ENCODE measurements around the gene AFG3L2.

Gene AFG3L2

GRCh38 chr18:12374401-12374800, 2.6 kb downstream of the AFG3L2 start:
- peak overlapping the region; percentile 26 for H3K4me3 ChIP-seq (ENCODE audit: low read depth, low read length)
- DNase-seq (ENCODE audit: low read depth), result no peak
- TF ChIP-seq CTCF (IDR thresholded peaks at IDR 0.05; ENCODE audit: low read depth, low read length), result no peak
- TF ChIP-seq, protein P1, sequence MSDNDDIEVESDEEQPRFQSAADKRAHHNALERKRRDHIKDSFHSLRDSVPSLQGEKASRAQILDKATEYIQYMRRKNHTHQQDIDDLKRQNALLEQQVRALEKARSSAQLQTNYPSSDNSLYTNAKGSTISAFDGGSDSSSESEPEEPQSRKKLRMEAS (IDR thresholded peaks at IDR 0.05; ENCODE audit: low read depth, low read length), result no peak
- no peak for TF ChIP-seq POLR2A (IDR thresholded peaks at IDR 0.05; ENCODE audit: extremely low read depth, insufficient read length)
- no peak for TF ChIP-seq MYC (IDR thresholded peaks at IDR 0.05; ENCODE audit: low read depth, low read length)

DNA sequence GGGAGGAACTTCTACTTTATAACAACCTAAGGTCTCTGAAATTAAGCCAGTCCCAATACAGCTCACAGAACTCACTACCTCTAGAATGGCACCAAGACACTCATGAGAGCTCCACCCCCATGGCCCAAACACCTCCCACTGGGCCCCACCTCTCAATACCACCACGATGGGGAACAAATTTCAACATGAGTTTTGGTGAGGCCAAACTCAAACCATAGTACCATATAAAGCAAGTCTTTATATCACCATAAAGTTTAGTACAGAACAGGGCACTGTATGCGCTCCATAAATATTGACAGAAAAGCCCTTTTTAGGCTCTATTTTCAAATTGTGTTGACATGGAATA, 3.3 kb downstream of the AFG3L2 start:
- H3K4me3 ChIP-seq (ENCODE audit: low read depth, low read length), result peak overlapping the region; percentile 26
- TF ChIP-seq CTCF (IDR thresholded peaks at IDR 0.05; ENCODE audit: low read depth, low read length) (no peak), MYC (IDR thresholded peaks at IDR 0.05; ENCODE audit: low read depth, low read length) (no peak), POLR2A (IDR thresholded peaks at IDR 0.05; ENCODE audit: extremely low read depth, insufficient read length) (no peak)
- TF ChIP-seq, protein P1 (IDR thresholded peaks at IDR 0.05; ENCODE audit: low read depth, low read length), result no peak
- DNase-seq (ENCODE audit: low read depth), result peak; percentile 42

- DNase-seq (ENCODE audit: low read depth), result no peak
- TF ChIP-seq MYC (IDR thresholded peaks at IDR 0.05; ENCODE audit: low read depth, low read length) (no peak), POLR2A (IDR thresholded peaks at IDR 0.05; ENCODE audit: extremely low read depth, insufficient read length) (no peak)
- TF ChIP-seq, protein P1 (IDR thresholded peaks at IDR 0.05; ENCODE audit: low read depth, low read length), result no peak
- H3K4me3 ChIP-seq (ENCODE audit: low read depth, low read length), result peak overlapping the region; percentile 26
Measured at GRCh38 chr18:12373116-12373770, 3.8 kb downstream of the AFG3L2 start.

GRCh38 chr18:12372406-12372805, 4.6 kb downstream of the AFG3L2 start:
- H3K4me3 ChIP-seq (ENCODE audit: low read depth, low read length), result no peak overlapping the region
- TF ChIP-seq, protein P1 (IDR thresholded peaks at IDR 0.05; ENCODE audit: low read depth, low read length), result no peak
- TF ChIP-seq MYC (IDR thresholded peaks at IDR 0.05; ENCODE audit: low read depth, low read length) (no peak), CTCF (IDR thresholded peaks at IDR 0.05; ENCODE audit: low read depth, low read length) (no peak), POLR2A (IDR thresholded peaks at IDR 0.05; ENCODE audit: extremely low read depth, insufficient read length) (no peak)
- no peak for DNase-seq (ENCODE audit: low read depth)

- no peak overlapping the region for H3K4me3 ChIP-seq (ENCODE audit: low read depth, low read length)
- no peak for DNase-seq (ENCODE audit: low read depth)
- TF ChIP-seq MYC (IDR thresholded peaks at IDR 0.05; ENCODE audit: low read depth, low read length) (no peak), POLR2A (IDR thresholded peaks at IDR 0.05; ENCODE audit: extremely low read depth, insufficient read length) (no peak), CTCF (IDR thresholded peaks at IDR 0.05; ENCODE audit: low read depth, low read length) (no peak)
- TF ChIP-seq, protein P1 (IDR thresholded peaks at IDR 0.05; ENCODE audit: low read depth, low read length), result no peak
Measured at GRCh38 chr18:12371590-12371989, 5.4 kb downstream of the AFG3L2 start.

GRCh38 chr18:12369211-12369610, 7.8 kb downstream of the AFG3L2 start:
- TF ChIP-seq POLR2A (IDR thresholded peaks at IDR 0.05; ENCODE audit: extremely low read depth, insufficient read length) (no peak), MYC (IDR thresholded peaks at IDR 0.05; ENCODE audit: low read depth, low read length) (no peak), CTCF (IDR thresholded peaks at IDR 0.05; ENCODE audit: low read depth, low read length) (no peak)
- TF ChIP-seq, protein P1 (IDR thresholded peaks at IDR 0.05; ENCODE audit: low read depth, low read length), result no peak

More at GRCh38 chr18:12369211-12369610, 7.8 kb downstream of the AFG3L2 start:
- H3K4me3 ChIP-seq (ENCODE audit: low read depth, low read length), result no peak overlapping the region
- no peak for DNase-seq (ENCODE audit: low read depth)

All from NB4 (cell line).